Epithelial cell of proximal tubule (primary cell): Measurements from ENCODE around the gene ANXA5. TPM values are rescaled to one million over a fixed set of nuclear protein-coding genes. Genes with fewer than 3 reads are reported as not detected.

Source experiments
- DNase-seq: peaks from one replicate; pipeline ENCODE4 v3.0.0-alpha.2; 2011; ENCODE audit warnings: low read depth
- H3K4me3 ChIP-seq: 2 replicates; pipeline ENCODE4 v1.5.1; 2011; ENCODE audit warnings: low read depth, mild to moderate bottlenecking, low read length
- total RNA-seq: library from RNA; depleted of rRNA; stranded (reverse); fragments of >200 nt; gene quantifications from 2 replicates; pipeline ENCODE4 v1.2.3, GENCODE V29; 2015
- TF ChIP-seq, protein P1 (sequence below): conservative IDR thresholded peaks from 2 replicates; pipeline ENCODE4 v1.5.1; 2012; ENCODE audit warnings: low read depth, mild to moderate bottlenecking, low read length

ANXA5 gene
- total RNA-seq, 1 donor from 2014 or later: 308 TPM

- TF ChIP-seq, protein P1, sequence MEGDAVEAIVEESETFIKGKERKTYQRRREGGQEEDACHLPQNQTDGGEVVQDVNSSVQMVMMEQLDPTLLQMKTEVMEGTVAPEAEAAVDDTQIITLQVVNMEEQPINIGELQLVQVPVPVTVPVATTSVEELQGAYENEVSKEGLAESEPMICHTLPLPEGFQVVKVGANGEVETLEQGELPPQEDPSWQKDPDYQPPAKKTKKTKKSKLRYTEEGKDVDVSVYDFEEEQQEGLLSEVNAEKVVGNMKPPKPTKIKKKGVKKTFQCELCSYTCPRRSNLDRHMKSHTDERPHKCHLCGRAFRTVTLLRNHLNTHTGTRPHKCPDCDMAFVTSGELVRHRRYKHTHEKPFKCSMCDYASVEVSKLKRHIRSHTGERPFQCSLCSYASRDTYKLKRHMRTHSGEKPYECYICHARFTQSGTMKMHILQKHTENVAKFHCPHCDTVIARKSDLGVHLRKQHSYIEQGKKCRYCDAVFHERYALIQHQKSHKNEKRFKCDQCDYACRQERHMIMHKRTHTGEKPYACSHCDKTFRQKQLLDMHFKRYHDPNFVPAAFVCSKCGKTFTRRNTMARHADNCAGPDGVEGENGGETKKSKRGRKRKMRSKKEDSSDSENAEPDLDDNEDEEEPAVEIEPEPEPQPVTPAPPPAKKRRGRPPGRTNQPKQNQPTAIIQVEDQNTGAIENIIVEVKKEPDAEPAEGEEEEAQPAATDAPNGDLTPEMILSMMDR: no peak
- DNase-seq: no peak
- H3K4me3 ChIP-seq: no peak overlapping the region
Measured at GRCh38 chr4:121684016-121684415, 12.8 kb downstream of the ANXA5 start.

DNA sequence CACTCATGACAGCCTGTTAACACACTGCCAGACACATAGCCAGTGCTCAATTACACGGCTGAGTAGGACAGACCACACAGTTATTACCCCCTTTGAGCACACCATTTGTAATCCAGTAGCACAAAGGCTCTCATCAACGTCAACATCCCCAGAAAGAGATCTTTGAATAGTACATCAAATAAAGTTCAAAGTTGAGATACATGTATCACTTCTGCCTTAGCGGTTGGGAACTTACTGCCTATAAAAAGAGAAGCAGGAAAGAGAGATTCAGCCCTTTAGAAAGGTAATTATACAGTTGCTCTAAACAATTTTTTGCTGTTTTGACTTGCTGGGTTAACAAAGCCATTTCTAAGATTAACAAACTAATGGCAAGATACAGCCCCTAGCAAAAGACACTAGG lies 16.2 kb downstream of the ANXA5 start:
- TF ChIP-seq, protein P1: no peak

GRCh38 chr4:121679951-121680350 lies 16.8 kb downstream of the ANXA5 start:
- TF ChIP-seq, protein P1: no peak
- no peak for DNase-seq
- no peak overlapping the region for H3K4me3 ChIP-seq

More for the DNA sequence above, 16.2 kb downstream of the ANXA5 start:
- H3K4me3 ChIP-seq: no peak overlapping the region
- no peak for DNase-seq

DNA sequence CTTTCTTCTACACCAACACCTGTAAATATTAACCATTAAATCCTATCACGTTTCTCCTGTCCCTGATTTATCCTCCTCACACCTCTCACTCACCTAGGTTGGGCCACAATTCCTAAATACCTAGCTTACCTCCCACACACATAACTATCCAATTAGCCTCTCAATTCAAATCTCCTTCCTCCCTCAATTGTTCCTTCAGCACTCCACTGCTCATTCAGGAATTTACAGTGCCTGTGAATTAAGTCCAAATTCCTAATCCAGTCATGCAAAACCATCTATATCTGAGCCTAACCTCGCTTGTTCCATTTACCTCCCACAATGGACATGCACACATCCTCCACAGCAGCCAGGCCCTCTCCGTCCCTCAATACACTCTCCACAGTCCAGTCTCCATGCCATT lies 17.5 kb downstream of the ANXA5 start:
- TF ChIP-seq, protein P1: no peak
- H3K4me3 ChIP-seq: no peak overlapping the region
- DNase-seq: no peak

GRCh38 chr4:121677524-121677923 lies 19.3 kb downstream of the ANXA5 start:
- no peak overlapping the region for H3K4me3 ChIP-seq
- TF ChIP-seq, protein P1: no peak
- no peak for DNase-seq

GRCh38 chr4:121676345-121677075 lies 20.3 kb downstream of the ANXA5 start:
- no peak for DNase-seq
- H3K4me3 ChIP-seq: no peak overlapping the region
- TF ChIP-seq, protein P1: no peak

GRCh38 chr4:121675715-121676114 lies 21.1 kb downstream of the ANXA5 start:
- H3K4me3 ChIP-seq: no peak overlapping the region
- DNase-seq: no peak
- TF ChIP-seq, protein P1: peak; percentile 35
